IPS-11a (cell line): ENCODE data around the gene SSBP3.

ENCODE experiments used
- H3K4me3 ChIP-seq: one replicate; pipeline ENCODE4 v1.5.1; 2013; ENCODE audit warnings: low read depth, low read length, control low read depth

SSBP3 gene

DNA sequence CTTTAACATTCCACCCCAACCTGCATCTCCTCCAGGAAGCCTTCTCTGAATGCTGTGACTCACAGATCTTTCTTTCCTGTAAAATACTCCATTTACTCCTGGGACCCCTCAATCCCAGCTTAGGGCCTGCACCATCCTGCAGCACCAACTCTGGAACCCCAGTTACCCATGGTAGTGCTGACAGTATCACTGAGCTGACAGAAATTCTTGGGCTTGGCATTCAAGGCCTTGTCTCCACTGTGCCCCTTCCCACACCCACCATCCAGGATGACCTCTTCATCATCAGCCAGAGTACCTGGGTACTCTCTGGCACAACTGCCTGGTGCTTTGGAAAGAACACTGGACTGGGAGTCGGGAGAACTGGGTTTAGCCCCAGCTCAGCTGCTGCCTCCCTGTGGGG lies 214.7 kb downstream of the SSBP3 start:
- H3K4me3 ChIP-seq: no peak overlapping the region

DNA sequence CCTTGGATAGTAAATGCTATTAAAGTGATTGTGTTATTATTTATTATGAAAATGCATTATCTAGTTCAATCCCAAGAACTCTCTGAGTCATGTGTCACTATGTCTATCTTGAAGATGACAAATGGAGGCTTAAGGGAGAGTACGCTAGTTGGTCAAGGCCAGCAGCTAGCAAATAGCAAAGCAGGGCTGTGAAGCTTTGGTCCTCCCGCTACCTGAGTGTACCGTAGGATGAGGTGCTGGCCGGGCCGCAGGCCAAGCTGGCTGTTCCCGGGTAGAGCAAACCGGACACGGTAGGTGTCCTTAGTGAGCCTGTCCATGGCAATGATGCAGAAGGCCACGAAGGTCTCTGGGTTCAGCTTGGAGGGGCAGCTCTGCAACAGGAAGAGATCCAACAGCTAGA lies 215.7 kb downstream of the SSBP3 start:
- H3K4me3 ChIP-seq: no peak overlapping the region

DNA sequence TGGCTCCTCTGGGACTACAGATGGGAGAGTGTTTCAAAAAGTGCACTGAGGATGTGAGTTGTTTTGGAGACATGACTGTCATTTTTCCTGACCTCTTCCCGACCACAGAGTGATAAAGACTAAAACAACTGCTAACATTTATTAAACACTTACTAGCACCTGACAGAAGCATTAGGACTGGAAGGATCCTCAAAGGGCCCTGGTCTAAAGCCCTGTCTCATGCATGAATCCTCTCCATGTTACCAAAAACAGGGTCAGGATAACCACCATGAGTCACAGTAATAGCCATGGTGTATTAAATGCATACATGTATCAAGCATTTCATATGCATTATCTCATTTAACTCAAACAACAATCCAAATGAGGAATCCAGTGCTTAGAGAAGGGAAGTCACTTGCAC lies 217.9 kb downstream of the SSBP3 start:
- no peak overlapping the region for H3K4me3 ChIP-seq

GRCh38 chr1:54186056-54186455 lies 220.1 kb downstream of the SSBP3 start:
- no peak overlapping the region for H3K4me3 ChIP-seq

DNA sequence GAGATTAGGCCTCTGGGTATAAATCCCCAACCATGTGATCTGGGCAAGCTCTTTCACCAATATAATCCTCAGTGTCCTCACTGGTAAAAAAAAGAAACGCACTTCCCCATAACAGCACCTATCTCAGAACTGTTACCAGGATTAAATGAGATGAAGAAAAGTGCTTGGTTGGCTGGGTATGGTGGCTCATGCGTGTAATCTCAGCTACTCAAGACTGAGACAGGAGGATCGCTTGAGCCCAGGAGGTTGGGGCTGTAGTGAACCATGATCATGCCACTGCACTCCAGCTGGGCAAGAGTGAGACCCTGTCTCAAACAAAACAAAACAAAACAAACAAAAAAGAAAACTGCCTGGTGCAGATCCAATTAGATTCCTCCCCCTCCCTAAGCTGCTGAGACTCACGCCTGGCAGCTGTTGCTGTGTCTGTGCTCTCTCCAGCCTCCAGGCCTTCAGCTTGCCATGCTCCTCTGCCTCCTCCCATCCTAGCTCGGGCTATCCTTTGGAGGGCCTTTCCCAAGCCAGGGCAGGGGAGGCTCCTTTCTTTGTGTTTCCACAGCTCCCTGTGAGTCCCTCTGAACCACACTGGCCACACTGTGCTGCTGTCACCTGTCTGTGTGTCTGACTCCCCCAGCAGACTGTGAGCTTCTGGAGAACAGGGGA lies 225.4 kb downstream of the SSBP3 start:
- H3K4me3 ChIP-seq: no peak overlapping the region

DNA sequence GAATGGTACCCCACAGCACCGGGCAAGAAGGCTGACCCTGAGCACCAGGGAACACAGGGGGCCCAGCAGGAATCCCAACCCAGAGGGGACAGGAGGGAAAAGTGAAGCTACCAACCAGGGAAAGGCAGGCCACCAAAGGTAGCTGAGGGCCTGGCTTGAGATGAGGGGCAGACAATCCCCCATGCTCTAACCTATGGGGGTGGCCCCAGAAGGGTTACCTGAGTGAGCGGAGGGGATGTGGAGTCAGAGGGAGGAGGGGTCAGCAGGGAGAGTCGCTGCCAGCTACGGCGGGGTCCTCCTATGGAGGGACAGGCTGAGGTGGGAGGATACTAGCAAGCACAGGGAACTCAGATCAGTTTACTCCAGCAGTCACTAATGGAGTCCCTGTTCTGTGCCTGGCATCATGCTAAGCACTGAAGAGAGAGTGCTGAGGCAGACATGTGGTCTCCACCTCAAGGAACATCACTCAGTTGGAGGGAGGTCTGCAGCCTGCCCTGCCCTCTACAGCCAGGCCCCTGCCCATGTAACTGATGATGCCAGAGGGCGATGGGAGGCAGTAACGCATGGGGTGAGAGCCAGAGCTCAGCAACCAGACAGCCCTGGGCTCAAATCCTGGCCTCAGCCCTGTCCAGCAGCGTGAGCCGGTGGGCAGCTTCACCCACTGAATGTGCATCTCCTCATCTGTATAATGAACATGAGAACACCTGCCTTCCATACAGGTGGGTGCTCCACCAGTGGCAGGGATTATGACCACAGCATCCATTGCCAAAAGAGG lies 227.7 kb downstream of the SSBP3 start:
- H3K4me3 ChIP-seq: no peak overlapping the region

- no peak overlapping the region for H3K4me3 ChIP-seq
These were observed 228.5 kb downstream of the SSBP3 start for GRCh38 chr1:54177726-54178125.

- no peak overlapping the region for H3K4me3 ChIP-seq
These were observed 229.4 kb downstream of the SSBP3 start for GRCh38 chr1:54176621-54177327.
